ENCODE measurements around the gene ARL15. TPM values are rescaled to one million over a fixed set of nuclear protein-coding genes. Genes with fewer than 3 reads are reported as not detected.

Gene ARL15
- total and polyA plus RNA-seq, 2 of the 8 experiments (the other 6 are each of a cell fraction or from before 2014, with no cell fraction given) = 9.9 to 21.2 TPM

DNA sequence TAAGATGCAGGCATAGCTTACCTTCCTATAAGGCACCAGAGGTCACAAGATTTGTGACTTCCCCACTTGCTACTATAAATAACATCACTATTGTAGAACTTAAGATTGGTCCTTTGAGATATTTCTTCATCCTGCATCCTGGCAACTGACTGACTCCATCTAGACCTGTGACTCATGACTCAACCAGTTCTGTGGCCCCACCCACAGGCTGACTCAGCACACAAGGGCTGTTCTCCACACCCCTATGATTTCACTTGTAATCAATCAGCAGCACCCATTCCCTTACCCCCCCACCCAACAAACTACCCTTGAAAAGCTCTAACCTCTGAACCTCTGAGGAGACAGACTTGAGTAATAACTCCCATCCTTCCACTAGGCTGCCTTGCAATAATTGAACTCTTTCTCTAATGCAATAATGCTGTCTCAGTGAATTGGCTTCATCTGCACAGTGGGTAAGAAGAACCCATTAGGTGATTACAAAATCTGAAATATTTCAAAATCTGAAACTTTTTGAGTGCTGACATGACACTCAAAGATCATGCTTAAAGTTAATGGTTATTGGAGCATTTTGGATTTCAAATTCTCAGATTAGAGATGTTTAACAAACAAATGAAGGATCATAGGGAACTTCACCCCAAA, 296.7 kb downstream of the ARL15 start:
- TF ChIP-seq NANOG (IDR thresholded peaks at IDR 0.05; ENCODE audit: insufficient read depth, low read depth, low read length, poor library complexity, severe bottlenecking) (no peak), SRF (IDR thresholded peaks at IDR 0.05; ENCODE audit: low read depth, low read length) (no peak), MAFK (IDR thresholded peaks at IDR 0.05; ENCODE audit: low read depth, low read length) (peak; percentile 26; the same call in 1 of the 2 replicates), TAF7 (optimal IDR thresholded peaks at IDR 0.05; ENCODE audit: borderline replicate concordance, low read depth, low read length) (no peak), TEAD4 (IDR thresholded peaks at IDR 0.05; ENCODE audit: low read depth, low read length) (no peak), BACH1 (IDR thresholded peaks at IDR 0.05; ENCODE audit: low read length) (peak; percentile 79), CEBPB (IDR thresholded peaks at IDR 0.05; ENCODE audit: low read depth, low read length) (no peak), POLR2AphosphoS5 (IDR thresholded peaks at IDR 0.05; ENCODE audit: low read depth, low read length) (no peak), EGR1 (IDR thresholded peaks at IDR 0.05; ENCODE audit: borderline replicate concordance, low read depth, low read length) (no peak), TBP (IDR thresholded peaks at IDR 0.05; ENCODE audit: low read depth, low read length) (no peak), HDAC6 (IDR thresholded peaks at IDR 0.05; ENCODE audit: low read depth, low read length) (no peak), SIRT6 (IDR thresholded peaks at IDR 0.05; ENCODE audit: low read length) (no peak)
- FAIRE-seq (no peak), DNase-seq (ENCODE audit: low read depth in 1 of 2, low spot score in 2 of 2) (no peak)
- Histone ChIP-seq H4K8ac (ENCODE audit: extremely low read depth, insufficient read depth, low read length) (no peak overlapping the region), H4K5ac (ENCODE audit: insufficient read length, low read depth, low read length) (no peak overlapping the region), H3K4me1 (replicated peaks in 1 of 4; ENCODE audit: control insufficient read depth in 3 of 4, insufficient read depth in 4 of 4, low read length in 3 of 4) (peaks cover 7 to 30% (median 17%) of the 10 kb centered on the region in 4 experiments; a peak in 6 of 7 replicates), H3K36me3 (ENCODE audit: control insufficient read depth in 2 of 4, insufficient read depth in 4 of 4, low read length in 3 of 4) (no peaks in the 10 kb centered on the region), H4K20me1 (replicated peaks in 1 of 2; ENCODE audit: control insufficient read depth in 1 of 2, insufficient read depth in 2 of 2, low read length in 2 of 2) (no peaks in the 10 kb centered on the region), H3K23me2 (ENCODE audit: low read depth, low read length) (no peaks in the 10 kb centered on the region), H3K4ac (replicated peaks; ENCODE audit: insufficient read length, low read depth, low read length) (no peak overlapping the region), H4K91ac (replicated peaks; ENCODE audit: insufficient read length, low read length) (no peak overlapping the region), H3K4me3 (ENCODE audit: extremely low read depth in 1 of 4, insufficient read depth in 2 of 4, low read depth in 3 of 4, low read length in 4 of 4) (no peak overlapping the region), H3K27ac (ENCODE audit: low read depth, low read length) (no peak overlapping the region), H2AK5ac (ENCODE audit: low read depth, low read length) (peak overlapping the region; percentile 9; the same call in 1 of the 2 replicates), H3K18ac (ENCODE audit: extremely low read depth, low read length) (0 out of 2 replicates have a peak overlapping the region, but pooled peaks have one; percentile 40), H3K27me3 (replicated peaks in 1 of 4; ENCODE audit: control insufficient read depth in 3 of 4, extremely low read depth in 1 of 4, insufficient read depth in 3 of 4, low read length in 3 of 4) (no peaks in the 10 kb centered on the region), H3K4me2 (ENCODE audit: insufficient read depth in 1 of 2, low read depth in 2 of 2, low read length in 2 of 2) (no peak overlapping the region), H3K79me1 (ENCODE audit: low read depth, low read length) (no peaks in the 10 kb centered on the region), H2BK12ac (ENCODE audit: low read depth, low read length) (no peak overlapping the region; the same call in 1 of the 2 replicates), H3K9me3 (ENCODE audit: insufficient read depth in 2 of 2, low read depth in 1 of 2, low read length in 1 of 2) (peaks cover 0 to 4% of the 10 kb centered on the region in 2 experiments; a peak in 1 of 4 replicates), H3K14ac (ENCODE audit: insufficient read length) (no peak overlapping the region), H2BK120ac (replicated peaks; ENCODE audit: low read depth, low read length) (no peak overlapping the region), H2BK15ac (ENCODE audit: low read length) (no peak overlapping the region; the same call in 1 of the 2 replicates), H2BK5ac (ENCODE audit: low read depth, low read length) (peak overlapping the region; percentile 14; the same call in 1 of the 2 replicates), H2AFZ (ENCODE audit: low read length) (no peak overlapping the region), H2BK20ac (ENCODE audit: low read length) (no peak overlapping the region), H3K9ac (replicated peaks in 1 of 4; ENCODE audit: extremely low read depth in 1 of 4, low read depth in 3 of 4, low read length in 3 of 4) (no peak overlapping the region), H3K23ac (ENCODE audit: insufficient read length) (no peak overlapping the region), H3K56ac (replicated peaks; ENCODE audit: insufficient read length, low read depth, low read length) (no peak overlapping the region), H3K79me2 (ENCODE audit: control insufficient read depth in 1 of 2, insufficient read depth in 2 of 2, low read length in 2 of 2) (no peaks in the 10 kb centered on the region)
- POLR2A ChIA-PET (ENCODE audit: partially characterized antibody) = no interaction called here
- CTCF ChIA-PET (ENCODE audit: partially characterized antibody) = no interaction called here

Measured in H1 (cell line).